IMR-90 (cell line): ENCODE measurements around the gene ZNF217. TPM values are rescaled to one million over a fixed set of nuclear protein-coding genes. Genes with fewer than 3 reads are reported as not detected.

Experiments
- ATAC-seq: fragments of 200-7000 bp; cut with Tn5 transposase; 2 replicates; pipeline ENCODE4 v1.9.1; 2020; ENCODE audit warnings: low read depth, mild to moderate bottlenecking, moderate library complexity
- BruUV-seq: library from RNA; stranded (reverse); fragments of 400-500 nt; replicated peaks from 2 replicates; lab custom pipeline; 2021; lab: Mats Ljungman, UMichigan
- CTCF ChIA-PET: fragments of 300-600 bp; formaldehyde crosslinking; extraction: SDS; loops from one replicate; lab custom pipeline; 2021; ENCODE audit warnings: antibody characterized with exemption; lab: Yijun Ruan, JAX
- POLR2A ChIA-PET: fragments of 300-600 bp; sonication (Branson Sonifier 250); formaldehyde crosslinking; loops from one replicate; lab custom pipeline; 2022; ENCODE audit warnings: antibody characterized with exemption; ENCODE audit not compliant: unreplicated experiment; lab: Charles Lee
- DNase-seq: peaks from one replicate; pipeline ENCODE4 v3.0.0; 2013
- H2AFZ ChIP-seq: replicated peaks from 2 replicates; pipeline ENCODE3; 2013; ENCODE audit warnings: low read length, mild to moderate bottlenecking; ENCODE audit not compliant: poor library complexity
- H2AK5ac ChIP-seq: 2 replicates; pipeline ENCODE4 v1.6.1; 2013; ENCODE audit warnings: low read depth, low read length, inconsistent platforms
- H2AK9ac ChIP-seq: replicated peaks from 2 replicates; pipeline ENCODE3; 2013; ENCODE audit warnings: mild to moderate bottlenecking, low read depth, low read length, moderate library complexity; ENCODE audit not compliant: poor library complexity
- H2BK120ac ChIP-seq: 2 replicates; pipeline ENCODE4 v1.6.1; 2013; ENCODE audit warnings: low read depth, low read length, inconsistent platforms
- H2BK15ac ChIP-seq: 3 replicates; pipeline ENCODE4 v1.6.1; 2013; ENCODE audit warnings: low read depth, low read length, inconsistent platforms
- H2BK20ac ChIP-seq: 2 replicates; pipeline ENCODE4 v1.6.1; 2013; ENCODE audit warnings: low read depth, mild to moderate bottlenecking, inconsistent platforms, low read length, moderate library complexity
- H2BK5ac ChIP-seq: 2 replicates; pipeline ENCODE4 v1.6.1; 2013; ENCODE audit warnings: mild to moderate bottlenecking, low read depth, low read length, inconsistent platforms; ENCODE audit not compliant: poor library complexity, severe bottlenecking
- H3K14ac ChIP-seq: replicated peaks from 2 replicates; pipeline ENCODE4 v1.6.1; 2013; ENCODE audit warnings: low read depth, low read length, inconsistent platforms
- H3K18ac ChIP-seq: 2 replicates; pipeline ENCODE4 v1.6.1; 2013; ENCODE audit warnings: low read depth, low read length, control low read depth
- H3K23ac ChIP-seq: 2 replicates; pipeline ENCODE4 v1.6.1; 2013; ENCODE audit warnings: low read depth, low read length, inconsistent platforms
- H3K27ac ChIP-seq: 2 replicates; pipeline ENCODE4 v1.5.1; 2013; ENCODE audit warnings: mild to moderate bottlenecking, control low read depth, low read length; ENCODE audit not compliant: insufficient read depth
- H3K27me3 ChIP-seq: 2 replicates; pipeline ENCODE4 v1.6.1; 2013; ENCODE audit warnings: low read length; ENCODE audit not compliant: control insufficient read depth, insufficient read depth
- H3K36me3 ChIP-seq: 2 replicates; pipeline ENCODE4 v1.6.1; 2013; ENCODE audit warnings: low read length, mixed read lengths; ENCODE audit not compliant: control insufficient read depth, insufficient read depth
- H3K4ac ChIP-seq: 2 replicates; pipeline ENCODE4 v1.6.1; 2013; ENCODE audit warnings: low read depth, low read length, inconsistent platforms
- H3K4me1 ChIP-seq: 2 replicates; pipeline ENCODE4 v1.6.1; 2013; ENCODE audit warnings: low read length, mixed read lengths; ENCODE audit not compliant: control insufficient read depth, insufficient read depth
- H3K4me2 ChIP-seq: 2 replicates; pipeline ENCODE4 v1.6.1; 2013; ENCODE audit warnings: low read depth, mild to moderate bottlenecking, control low read depth, low read length, moderate library complexity
- H3K4me3 ChIP-seq: 2 replicates; pipeline ENCODE4 v1.5.1; 2013; ENCODE audit warnings: low read depth, mild to moderate bottlenecking, control low read depth, low read length, moderate library complexity; ENCODE audit not compliant: insufficient read depth
- H3K56ac ChIP-seq: 2 replicates; pipeline ENCODE4 v1.6.1; 2013; ENCODE audit warnings: low read length, inconsistent platforms; ENCODE audit not compliant: insufficient read depth; ENCODE audit errors: extremely low read depth
- H3K79me1 ChIP-seq, 2 experiments: 2 replicates each; pipeline ENCODE4 v1.6.1; 2013; ENCODE audit warnings: low read length in 2 of 2, inconsistent platforms in 1 of 2, low read depth in 1 of 2
- H3K9ac ChIP-seq: 2 replicates; pipeline ENCODE4 v1.6.1; 2013; ENCODE audit warnings: low read depth, low read length, control low read depth
- H3K9me1 ChIP-seq: 2 replicates; pipeline ENCODE4 v1.6.1; 2013; ENCODE audit warnings: low read length, inconsistent platforms; ENCODE audit not compliant: insufficient read depth
- H3K9me3 ChIP-seq: 2 replicates; pipeline ENCODE4 v1.6.1; 2013; ENCODE audit warnings: low read length; ENCODE audit not compliant: control insufficient read depth, insufficient read depth
- H4K20me1 ChIP-seq: 2 replicates; pipeline ENCODE4 v1.6.1; 2013; ENCODE audit warnings: low read length, inconsistent platforms; ENCODE audit not compliant: insufficient read depth
- H4K5ac ChIP-seq: 2 replicates; pipeline ENCODE4 v1.6.1; 2013; ENCODE audit warnings: mild to moderate bottlenecking, low read depth, low read length, control low read depth
- H4K8ac ChIP-seq, 2 experiments: 2 replicates each; pipeline ENCODE4 v1.6.1; 2013; ENCODE audit warnings: low read depth in 2 of 2, low read length in 2 of 2, control low read depth in 1 of 2, inconsistent platforms in 1 of 2
- H4K91ac ChIP-seq: 2 replicates; pipeline ENCODE4 v1.6.1; 2013; ENCODE audit warnings: low read depth, low read length, inconsistent platforms; ENCODE audit not compliant: insufficient read depth
- BHLHE40 ChIP-seq: fragments of 150-350 bp; IDR thresholded peaks from 2 replicates; pipeline ENCODE4 v1.6.1; 2016; ENCODE audit warnings: mild to moderate bottlenecking, low read depth, low read length
- CEBPB ChIP-seq: IDR thresholded peaks from 2 replicates; pipeline ENCODE4 v1.6.1; 2012; ENCODE audit warnings: low read depth, low read length, improper control_type of control experiment
- CHD1 ChIP-seq: IDR thresholded peaks from 2 replicates; pipeline ENCODE4 v1.6.1; 2012; ENCODE audit warnings: low read depth, low read length, improper control_type of control experiment
- FOS ChIP-seq: fragments of 150-350 bp; IDR thresholded peaks from 2 replicates; pipeline ENCODE4 v1.6.1; 2016; ENCODE audit warnings: low read depth, low read length
- MAFK ChIP-seq: IDR thresholded peaks from 2 replicates; pipeline ENCODE4 v1.6.1; 2012; ENCODE audit warnings: low read depth, low read length, improper control_type of control experiment
- MAZ ChIP-seq: IDR thresholded peaks from 2 replicates; pipeline ENCODE4 v1.6.1; 2012; ENCODE audit warnings: low read depth, mild to moderate bottlenecking, low read length, improper control_type of control experiment, moderate library complexity, borderline replicate concordance
- MXI1 ChIP-seq: IDR thresholded peaks from 2 replicates; pipeline ENCODE4 v1.6.1; 2012; ENCODE audit warnings: low read depth, mild to moderate bottlenecking, low read length, moderate library complexity, borderline replicate concordance
- NFE2L2 ChIP-seq: fragments of 150-350 bp; IDR thresholded peaks from 2 replicates; pipeline ENCODE4 v1.6.1; 2016; ENCODE audit warnings: low read depth, mild to moderate bottlenecking, low read length
- POLR2A ChIP-seq: IDR thresholded peaks from 2 replicates; pipeline ENCODE4 v1.6.1; 2012; ENCODE audit warnings: mild to moderate bottlenecking, low read depth, low read length
- RAD21 ChIP-seq: IDR thresholded peaks from 2 replicates; pipeline ENCODE4 v1.6.1; 2012; ENCODE audit warnings: low read length, improper control_type of control experiment
- RCOR1 ChIP-seq: IDR thresholded peaks from 2 replicates; pipeline ENCODE4 v1.6.1; 2012; ENCODE audit warnings: mild to moderate bottlenecking, low read length, improper control_type of control experiment; ENCODE audit not compliant: insufficient replicate concordance
- RFX5 ChIP-seq: IDR thresholded peaks from 2 replicates; pipeline ENCODE4 v1.8.0; 2012; ENCODE audit warnings: low read depth, mild to moderate bottlenecking, low read length, moderate library complexity
- SMC3 ChIP-seq: fragments of 150-350 bp; IDR thresholded peaks from 2 replicates; pipeline ENCODE4 v1.6.1; 2016; ENCODE audit warnings: low read depth, mild to moderate bottlenecking, antibody characterized with exemption, low read length, moderate library complexity
- WGBS, 2 experiments: methylation state at CpG; one replicate each; pipeline versions ENCODE4 v1.1.5 to v1.1.7; 2013; ENCODE audit warnings: missing lambda C conversion rate in 2 of 2; ENCODE audit not compliant: insufficient read length in 1 of 2; ENCODE audit errors: extremely low coverage in 2 of 2; 5-methylcytosine and 5-hydroxymethylcytosine counted together
- dilution Hi-C: fragments of 300-500 bp; cut with HindIII; formaldehyde crosslinking; loops from one replicate; pipeline ENCODE4 v1.14.3; 2018; ENCODE audit warnings: low sequenced_read_pairs; ENCODE audit not compliant: unreplicated experiment
- in situ Hi-C: fragments of 300-500 bp; cut with MboI; formaldehyde crosslinking; loops from 3 replicates; pipeline ENCODE4 v1.14.3; 2019; ENCODE audit warnings: low sequenced_read_pairs, inconsistent platforms, mixed read lengths
- intact Hi-C: fragments of 100-400 bp; cut with micrococcal nuclease; formaldehyde crosslinking; loops from 2 replicates; pipeline ENCODE4 v1.10.0; 2022
- polyA plus RNA-seq, 3 experiments: library from polyadenylated mRNA; depleted of rRNA; stranded (reverse); fragments of >200 nt; gene quantifications; 2 replicates each; pipeline ENCODE4 v1.2.3, GENCODE V29; 2012; ENCODE audit warnings: low replicate concordance in 1 of 3
- total RNA-seq: library from RNA; depleted of rRNA; stranded (reverse); fragments of >200 nt; gene quantifications from 2 replicates; pipeline ENCODE4 v1.2.3, GENCODE V29; 2012
- TF ChIP-seq, protein P1 (sequence below): fragments of 150-350 bp; IDR thresholded peaks from 2 replicates; pipeline ENCODE4 v1.6.1; 2016; ENCODE audit warnings: low read depth, mild to moderate bottlenecking, low read length, moderate library complexity, borderline replicate concordance
- TF ChIP-seq, protein P2 (sequence below): fragments of 150-350 bp; IDR thresholded peaks from 2 replicates; pipeline ENCODE4 v1.6.1; 2017; ENCODE audit warnings: mild to moderate bottlenecking, antibody characterized with exemption, low read length, low read depth
- TF ChIP-seq, protein P3 (sequence below): conservative IDR thresholded peaks from 2 replicates; pipeline ENCODE4 v1.5.1; 2012; ENCODE audit warnings: mild to moderate bottlenecking, low read depth, low read length, improper control_type of control experiment

Gene ZNF217
- total and polyA plus RNA-seq, 2 of the 4 experiments (the other 2 are of a cell fraction), result 9.1 to 27.8 TPM

DNA sequence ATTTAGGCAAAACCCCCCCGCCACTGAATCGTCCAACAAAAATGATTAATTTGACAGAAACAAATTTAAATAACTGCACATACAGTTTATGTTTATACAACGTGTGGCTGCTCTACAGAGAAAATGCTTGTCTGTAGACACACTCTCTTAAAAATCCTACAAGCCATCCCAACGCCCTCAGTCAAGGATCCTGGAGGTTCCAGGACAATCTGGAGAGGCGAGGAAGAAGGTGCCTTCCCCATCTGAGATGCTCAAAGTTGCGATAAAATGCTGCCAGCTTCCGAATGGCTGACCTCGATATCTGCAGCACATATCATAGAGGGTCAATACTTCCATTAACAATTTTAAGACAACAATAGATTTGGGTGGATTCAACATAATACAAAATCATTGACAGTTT is 25.3 kb downstream of the ZNF217 start:
- DNase-seq, result no peak
- H2AK5ac ChIP-seq, result no peak overlapping the region
- H3K4me1 ChIP-seq, result peaks cover 2% of the 10 kb centered on the region; the same call in 1 of the 2 replicates
- H3K27me3 ChIP-seq, result no peaks in the 10 kb centered on the region
- H3K23ac ChIP-seq, result no peak overlapping the region
- no peaks in the 10 kb centered on the region for H3K9me3 ChIP-seq
- H4K5ac ChIP-seq, result no peak overlapping the region
- no peak overlapping the region for H4K91ac ChIP-seq
- H3K14ac ChIP-seq, result no peak overlapping the region
- no peak overlapping the region for H4K8ac ChIP-seq
- no peak overlapping the region for H3K27ac ChIP-seq
- H4K20me1 ChIP-seq, result peaks cover 35% of the 10 kb centered on the region; the same call in 1 of the 2 replicates
- peaks cover 48% of the 10 kb centered on the region for H3K36me3 ChIP-seq
- no peak overlapping the region for H2BK15ac ChIP-seq
- ChIA-PET POLR2A (no interaction called here), CTCF (interaction anchor here (0.6 kb wide), 1 partner anchor 371 kb away, joined by 3 read pairs; no protein-coding TSS in a partner anchor)
- H2BK5ac ChIP-seq, result no peak overlapping the region
- no peak overlapping the region for H3K4me3 ChIP-seq
- dilution Hi-C loops, result no loop called here
- no peak overlapping the region for H3K4me2 ChIP-seq
- H3K9ac ChIP-seq, result no peak overlapping the region
- H2AFZ ChIP-seq, result no peak overlapping the region
- H3K9me1 ChIP-seq, result no peaks in the 10 kb centered on the region
- intact Hi-C loops, result no loop called here
- no peak overlapping the region for H2BK20ac ChIP-seq
- H2AK9ac ChIP-seq, result no peak overlapping the region
- BruUV-seq, result no TSS peak
- no peak overlapping the region for H3K18ac ChIP-seq
- in situ Hi-C loops, result no loop called here
- TF ChIP-seq BHLHE40 (no peak), RAD21 (no peak), MXI1 (no peak), FOS (no peak), CHD1 (no peak), MAFK (no peak), RFX5 (no peak), CEBPB (no peak), NFE2L2 (no peak), MAZ (no peak), RCOR1 (no peak), SMC3 (no peak), POLR2A (no peak)
- TF ChIP-seq, protein P1, sequence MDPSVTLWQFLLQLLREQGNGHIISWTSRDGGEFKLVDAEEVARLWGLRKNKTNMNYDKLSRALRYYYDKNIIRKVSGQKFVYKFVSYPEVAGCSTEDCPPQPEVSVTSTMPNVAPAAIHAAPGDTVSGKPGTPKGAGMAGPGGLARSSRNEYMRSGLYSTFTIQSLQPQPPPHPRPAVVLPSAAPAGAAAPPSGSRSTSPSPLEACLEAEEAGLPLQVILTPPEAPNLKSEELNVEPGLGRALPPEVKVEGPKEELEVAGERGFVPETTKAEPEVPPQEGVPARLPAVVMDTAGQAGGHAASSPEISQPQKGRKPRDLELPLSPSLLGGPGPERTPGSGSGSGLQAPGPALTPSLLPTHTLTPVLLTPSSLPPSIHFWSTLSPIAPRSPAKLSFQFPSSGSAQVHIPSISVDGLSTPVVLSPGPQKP, result no peak
- TF ChIP-seq, protein P2, sequence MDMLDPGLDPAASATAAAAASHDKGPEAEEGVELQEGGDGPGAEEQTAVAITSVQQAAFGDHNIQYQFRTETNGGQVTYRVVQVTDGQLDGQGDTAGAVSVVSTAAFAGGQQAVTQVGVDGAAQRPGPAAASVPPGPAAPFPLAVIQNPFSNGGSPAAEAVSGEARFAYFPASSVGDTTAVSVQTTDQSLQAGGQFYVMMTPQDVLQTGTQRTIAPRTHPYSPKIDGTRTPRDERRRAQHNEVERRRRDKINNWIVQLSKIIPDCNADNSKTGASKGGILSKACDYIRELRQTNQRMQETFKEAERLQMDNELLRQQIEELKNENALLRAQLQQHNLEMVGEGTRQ, result no peak
- TF ChIP-seq, protein P3, sequence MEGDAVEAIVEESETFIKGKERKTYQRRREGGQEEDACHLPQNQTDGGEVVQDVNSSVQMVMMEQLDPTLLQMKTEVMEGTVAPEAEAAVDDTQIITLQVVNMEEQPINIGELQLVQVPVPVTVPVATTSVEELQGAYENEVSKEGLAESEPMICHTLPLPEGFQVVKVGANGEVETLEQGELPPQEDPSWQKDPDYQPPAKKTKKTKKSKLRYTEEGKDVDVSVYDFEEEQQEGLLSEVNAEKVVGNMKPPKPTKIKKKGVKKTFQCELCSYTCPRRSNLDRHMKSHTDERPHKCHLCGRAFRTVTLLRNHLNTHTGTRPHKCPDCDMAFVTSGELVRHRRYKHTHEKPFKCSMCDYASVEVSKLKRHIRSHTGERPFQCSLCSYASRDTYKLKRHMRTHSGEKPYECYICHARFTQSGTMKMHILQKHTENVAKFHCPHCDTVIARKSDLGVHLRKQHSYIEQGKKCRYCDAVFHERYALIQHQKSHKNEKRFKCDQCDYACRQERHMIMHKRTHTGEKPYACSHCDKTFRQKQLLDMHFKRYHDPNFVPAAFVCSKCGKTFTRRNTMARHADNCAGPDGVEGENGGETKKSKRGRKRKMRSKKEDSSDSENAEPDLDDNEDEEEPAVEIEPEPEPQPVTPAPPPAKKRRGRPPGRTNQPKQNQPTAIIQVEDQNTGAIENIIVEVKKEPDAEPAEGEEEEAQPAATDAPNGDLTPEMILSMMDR, result no peak
- no peak overlapping the region for H3K56ac ChIP-seq
- no peak overlapping the region for H3K4ac ChIP-seq
- H3K79me1 ChIP-seq, result peaks cover 33 to 44% of the 10 kb centered on the region in 2 experiments
- ATAC-seq, result no peak
- no CpG with 5 or more reads among the region's 8 CpGs for WGBS, 2 experiments
- H2BK120ac ChIP-seq, result no peak overlapping the region
